B cell (primary cell): ENCODE measurements around the gene ZNF385A.

Experiments used
- CTCF ChIP-seq: fragments of 200-600 bp; IDR thresholded peaks from one replicate; pipeline ENCODE4 v1.8.0; 2022; ENCODE audit warnings: antibody characterized with exemption, mild to moderate bottlenecking
- EZH2 ChIP-seq: IDR thresholded peaks from 2 replicates; pipeline ENCODE4 v1.6.1; 2012; ENCODE audit warnings: borderline replicate concordance, low read depth, mild to moderate bottlenecking, moderate library complexity, low read length; ENCODE audit not compliant: insufficient read depth, poor library complexity, severe bottlenecking

GRCh38 chr12:54358191-54358944 lies 26.2 kb downstream of the ZNF385A start:
- TF ChIP-seq CTCF (no peak), EZH2 (no peak)
